Karpas-422 (cell line): ENCODE data around the gene GDPD5. TPM values are rescaled to one million over a fixed set of nuclear protein-coding genes. Genes with fewer than 3 reads are reported as not detected.
A peak's percentile ranks its signal among the peaks of the same experiment; 100 is the strongest.

Experiments
- DNase-seq: peaks from one replicate; pipeline ENCODE4 v3.0.0-alpha.2; 2015
- H2AFZ ChIP-seq: fragments of 200-600 bp; sonication (generic); 2 replicates; pipeline ENCODE4 v1.6.1; 2014; ENCODE audit warnings: antibody characterized with exemption, low read length, mixed read lengths
- H3K27ac ChIP-seq: fragments of 200-600 bp; sonication (generic); 2 replicates; pipeline ENCODE4 v1.5.1; 2014; ENCODE audit warnings: mild to moderate bottlenecking, low read length, moderate library complexity
- H3K27me3 ChIP-seq: fragments of 200-600 bp; sonication (generic); 2 replicates; pipeline ENCODE4 v1.6.1; 2014; ENCODE audit warnings: low read length, mixed read lengths
- H3K36me3 ChIP-seq: fragments of 200-600 bp; sonication (generic); 2 replicates; pipeline ENCODE4 v1.6.1; 2014; ENCODE audit warnings: low read length, mixed read lengths; ENCODE audit not compliant: insufficient read depth
- H3K4me1 ChIP-seq: fragments of 200-600 bp; sonication (generic); 2 replicates; pipeline ENCODE4 v1.6.1; 2014; ENCODE audit warnings: mild to moderate bottlenecking, low read length, mixed read lengths
- H3K4me2 ChIP-seq: fragments of 200-600 bp; sonication (generic); 2 replicates; pipeline ENCODE4 v1.6.1; 2014; ENCODE audit warnings: low read length, low read depth, mild to moderate bottlenecking; ENCODE audit not compliant: poor library complexity, severe bottlenecking
- H3K4me3 ChIP-seq: fragments of 200-600 bp; sonication (generic); 2 replicates; pipeline ENCODE4 v1.5.1; 2014; ENCODE audit warnings: mild to moderate bottlenecking, antibody characterized with exemption, low read length, mixed read lengths
- H3K79me2 ChIP-seq: fragments of 200-600 bp; sonication (generic); 2 replicates; pipeline ENCODE4 v1.6.1; 2014; ENCODE audit warnings: mild to moderate bottlenecking, low read length, mixed read lengths
- H3K9ac ChIP-seq: fragments of 200-600 bp; sonication (generic); 2 replicates; pipeline ENCODE4 v1.6.0; 2014; ENCODE audit warnings: low read length
- H3K9me2 ChIP-seq: fragments of 200-600 bp; sonication (generic), shearing (Covaris generic); replicated peaks from 2 replicates; pipeline ENCODE4 v1.6.0; 2014; ENCODE audit warnings: mild to moderate bottlenecking, low read length, moderate library complexity; ENCODE audit not compliant: insufficient read depth
- H3K9me3 ChIP-seq: fragments of 300-700, 200-600 bp; sonication (generic); 2 replicates; pipeline ENCODE4 v1.6.1; 2014; ENCODE audit warnings: low read length, mixed read lengths
- H4K20me1 ChIP-seq: fragments of 200-600 bp; sonication (generic); 2 replicates; pipeline ENCODE4 v1.6.1; 2014; ENCODE audit warnings: mild to moderate bottlenecking, antibody characterized with exemption, low read length, low read depth; ENCODE audit not compliant: insufficient read depth
- total RNA-seq: library from RNA; depleted of rRNA; stranded (reverse); fragments of >200 nt; shearing (Covaris generic); gene quantifications from 2 replicates; pipeline ENCODE4 v1.2.3, GENCODE V29; 2014; ENCODE audit warnings: low replicate concordance

GDPD5 gene
- total RNA-seq, 1 experiment from 2014 or later: 137 TPM

DNA sequence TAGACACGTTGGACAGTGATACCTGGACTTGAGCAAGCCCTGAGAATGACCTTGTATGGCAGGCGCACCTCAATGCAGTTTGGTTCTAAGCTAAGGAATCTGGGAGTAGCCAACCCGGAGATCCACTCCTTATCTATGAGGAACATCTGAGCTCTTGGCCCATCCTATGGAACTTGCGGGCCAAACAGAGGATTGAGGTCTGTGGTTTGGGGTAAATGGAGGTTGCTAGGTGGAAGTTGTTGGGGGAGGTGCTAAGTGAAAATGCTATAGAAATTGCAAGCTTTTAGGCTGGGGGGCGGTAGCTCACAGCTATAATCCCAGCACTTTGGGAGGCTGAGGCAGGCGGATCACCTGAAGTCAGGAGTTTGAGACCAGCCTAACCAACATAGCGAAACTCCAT lies 8.9 kb downstream of the GDPD5 start:
- H3K27ac ChIP-seq: peak overlapping the region; percentile 99
- peaks cover 99% of the 10 kb centered on the region for H3K79me2 ChIP-seq
- H2AFZ ChIP-seq: no peak overlapping the region
- no peaks in the 10 kb centered on the region for H3K9me3 ChIP-seq
- no peak for DNase-seq
- H3K27me3 ChIP-seq: no peaks in the 10 kb centered on the region
- H3K4me2 ChIP-seq: peak overlapping the region; percentile 53
- peaks cover 33% of the 10 kb centered on the region for H3K36me3 ChIP-seq
- H3K9me2 ChIP-seq: no peaks in the 10 kb centered on the region
- peaks cover 14% of the 10 kb centered on the region for H4K20me1 ChIP-seq
- H3K4me1 ChIP-seq: peaks cover 100% of the 10 kb centered on the region
- no peak overlapping the region for H3K4me3 ChIP-seq
- H3K9ac ChIP-seq: peak overlapping the region; percentile 53; the same call in 1 of the 2 replicates

- Histone ChIP-seq H3K9me3 (no peaks in the 10 kb centered on the region), H3K79me2 (peaks cover 99% of the 10 kb centered on the region), H3K4me1 (peaks cover 100% of the 10 kb centered on the region), H3K4me3 (peak overlapping the region; percentile 43; the same call in 1 of the 2 replicates), H3K27ac (peak overlapping the region; percentile 99), H3K36me3 (peaks cover 28% of the 10 kb centered on the region), H2AFZ (no peak overlapping the region), H3K4me2 (peak overlapping the region; percentile 53), H3K9me2 (no peaks in the 10 kb centered on the region), H4K20me1 (peaks cover 6% of the 10 kb centered on the region; the same call in 1 of the 2 replicates), H3K27me3 (no peaks in the 10 kb centered on the region), H3K9ac (peak overlapping the region; percentile 53)
- no peak for DNase-seq
Observed at GRCh38 chr11:75516140-75516539, 9.6 kb downstream of the GDPD5 start.

GRCh38 chr11:75514596-75514995 lies 11.1 kb downstream of the GDPD5 start:
- Histone ChIP-seq H3K4me2 (peak overlapping the region; percentile 53), H4K20me1 (no peaks in the 10 kb centered on the region; the same call in 1 of the 2 replicates), H3K4me1 (peaks cover 100% of the 10 kb centered on the region), H2AFZ (no peak overlapping the region), H3K9ac (peak overlapping the region; percentile 58), H3K9me2 (no peaks in the 10 kb centered on the region), H3K36me3 (peaks cover 28% of the 10 kb centered on the region), H3K27me3 (no peaks in the 10 kb centered on the region), H3K79me2 (peaks cover 97% of the 10 kb centered on the region), H3K27ac (peak overlapping the region; percentile 99), H3K4me3 (peak overlapping the region; percentile 43; the same call in 1 of the 2 replicates), H3K9me3 (no peaks in the 10 kb centered on the region)
- peak; percentile 85 for DNase-seq

DNA sequence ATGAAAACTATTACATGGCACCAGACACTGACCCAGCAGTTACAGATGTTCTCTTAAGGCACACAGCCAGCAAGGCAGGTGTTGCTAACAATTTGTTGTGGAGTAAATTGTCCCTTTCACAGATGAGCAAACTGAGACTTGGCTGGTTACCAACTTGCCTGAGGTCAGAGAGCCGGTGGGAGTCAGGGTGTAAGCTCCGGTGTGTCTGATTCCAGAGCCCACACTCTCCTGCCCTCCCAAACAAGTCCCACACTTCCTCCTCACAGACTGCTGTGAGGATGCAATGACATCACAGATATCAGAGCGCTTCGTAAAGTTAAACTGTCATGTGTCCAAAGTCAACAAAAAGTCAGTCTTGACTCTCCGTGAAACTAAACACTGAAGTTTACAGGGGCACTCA lies 12.5 kb downstream of the GDPD5 start:
- no peaks in the 10 kb centered on the region for H3K9me3 ChIP-seq
- H3K27me3 ChIP-seq: no peaks in the 10 kb centered on the region
- no peak overlapping the region for H2AFZ ChIP-seq
- H4K20me1 ChIP-seq: no peaks in the 10 kb centered on the region
- H3K27ac ChIP-seq: peak overlapping the region; percentile 99
- H3K79me2 ChIP-seq: peaks cover 96% of the 10 kb centered on the region
- no peak for DNase-seq
- H3K9me2 ChIP-seq: no peaks in the 10 kb centered on the region
- peaks cover 28% of the 10 kb centered on the region for H3K36me3 ChIP-seq
- H3K4me2 ChIP-seq: peak overlapping the region; percentile 53
- peaks cover 100% of the 10 kb centered on the region for H3K4me1 ChIP-seq
- no peak overlapping the region for H3K4me3 ChIP-seq
- H3K9ac ChIP-seq: peak overlapping the region; percentile 58

- H4K20me1 ChIP-seq: no peaks in the 10 kb centered on the region
- H2AFZ ChIP-seq: no peak overlapping the region
- H3K79me2 ChIP-seq: peaks cover 95% of the 10 kb centered on the region
- H3K27ac ChIP-seq: peak overlapping the region; percentile 99
- H3K9me2 ChIP-seq: no peaks in the 10 kb centered on the region
- peaks cover 22% of the 10 kb centered on the region; the same call in 1 of the 2 replicates for H3K36me3 ChIP-seq
- H3K27me3 ChIP-seq: no peaks in the 10 kb centered on the region
- no peak for DNase-seq
- peak overlapping the region; percentile 45 for H3K4me2 ChIP-seq
- peak overlapping the region; percentile 54 for H3K9ac ChIP-seq
- H3K4me1 ChIP-seq: peaks cover 100% of the 10 kb centered on the region
- peak overlapping the region; percentile 6; the same call in 1 of the 2 replicates for H3K4me3 ChIP-seq
- H3K9me3 ChIP-seq: no peaks in the 10 kb centered on the region
Observed at GRCh38 chr11:75510723-75511019, 15.1 kb downstream of the GDPD5 start.

DNA sequence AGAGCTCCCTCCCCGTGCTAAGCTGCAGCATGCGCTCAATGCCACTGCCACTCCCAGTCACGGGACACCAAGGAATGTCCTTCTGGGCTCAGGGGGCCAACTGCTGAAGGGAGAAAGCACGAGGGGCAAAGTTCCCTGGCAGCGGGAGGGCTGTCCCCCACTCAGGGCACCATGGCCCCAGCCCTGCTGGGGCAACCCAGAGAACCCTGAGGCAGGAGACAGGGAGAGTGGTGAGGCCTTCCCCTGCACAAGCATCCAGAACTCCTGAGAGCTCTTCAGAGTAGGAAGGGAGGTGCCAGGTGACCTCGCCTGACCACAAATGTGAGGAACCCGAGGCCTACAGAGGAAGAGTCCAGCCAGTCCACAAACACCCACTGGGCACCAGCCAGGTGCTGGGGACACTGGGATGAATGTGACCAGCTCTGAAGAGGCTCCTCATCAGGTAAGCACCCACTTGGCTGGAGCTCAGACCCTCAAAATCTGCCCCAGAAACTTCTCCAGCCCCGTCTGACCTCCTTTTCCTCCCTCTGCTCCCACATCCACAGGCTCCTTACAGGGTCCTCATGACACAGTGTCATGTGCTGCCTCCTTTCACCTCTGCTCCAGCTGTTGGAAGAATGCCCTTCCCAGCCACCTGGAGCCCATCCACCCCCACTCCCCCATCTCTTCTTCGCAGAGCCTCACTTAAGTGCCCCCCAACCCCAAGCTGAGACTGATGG lies 15.6 kb downstream of the GDPD5 start:
- DNase-seq: no peak
- peaks cover 95% of the 10 kb centered on the region for H3K79me2 ChIP-seq
- peak overlapping the region; percentile 54 for H3K9ac ChIP-seq
- H3K4me1 ChIP-seq: peaks cover 100% of the 10 kb centered on the region
- peaks cover 22% of the 10 kb centered on the region; the same call in 1 of the 2 replicates for H3K36me3 ChIP-seq
- peak overlapping the region; percentile 45 for H3K4me2 ChIP-seq
- H3K27ac ChIP-seq: peak overlapping the region; percentile 99
- no peaks in the 10 kb centered on the region for H3K27me3 ChIP-seq
- peak overlapping the region; percentile 10; the same call in 1 of the 2 replicates for H3K4me3 ChIP-seq
- H3K9me3 ChIP-seq: no peaks in the 10 kb centered on the region
- no peaks in the 10 kb centered on the region for H4K20me1 ChIP-seq
- H3K9me2 ChIP-seq: no peaks in the 10 kb centered on the region
- H2AFZ ChIP-seq: no peak overlapping the region

GRCh38 chr11:75509020-75509720 lies 16.6 kb downstream of the GDPD5 start:
- H3K27ac ChIP-seq: peak overlapping the region; percentile 99
- no peaks in the 10 kb centered on the region for H3K27me3 ChIP-seq
- H3K9me3 ChIP-seq: no peaks in the 10 kb centered on the region
- peaks cover 86% of the 10 kb centered on the region for H3K79me2 ChIP-seq
- H2AFZ ChIP-seq: no peak overlapping the region
- no peaks in the 10 kb centered on the region for H4K20me1 ChIP-seq
- no peaks in the 10 kb centered on the region for H3K9me2 ChIP-seq
- peak overlapping the region; percentile 73 for H3K9ac ChIP-seq
- DNase-seq: peak; percentile 70
- H3K4me3 ChIP-seq: peak overlapping the region; percentile 60
- peak overlapping the region; percentile 72 for H3K4me2 ChIP-seq
- peaks cover 21% of the 10 kb centered on the region; the same call in 1 of the 2 replicates for H3K36me3 ChIP-seq
- peaks cover 100% of the 10 kb centered on the region for H3K4me1 ChIP-seq

DNA sequence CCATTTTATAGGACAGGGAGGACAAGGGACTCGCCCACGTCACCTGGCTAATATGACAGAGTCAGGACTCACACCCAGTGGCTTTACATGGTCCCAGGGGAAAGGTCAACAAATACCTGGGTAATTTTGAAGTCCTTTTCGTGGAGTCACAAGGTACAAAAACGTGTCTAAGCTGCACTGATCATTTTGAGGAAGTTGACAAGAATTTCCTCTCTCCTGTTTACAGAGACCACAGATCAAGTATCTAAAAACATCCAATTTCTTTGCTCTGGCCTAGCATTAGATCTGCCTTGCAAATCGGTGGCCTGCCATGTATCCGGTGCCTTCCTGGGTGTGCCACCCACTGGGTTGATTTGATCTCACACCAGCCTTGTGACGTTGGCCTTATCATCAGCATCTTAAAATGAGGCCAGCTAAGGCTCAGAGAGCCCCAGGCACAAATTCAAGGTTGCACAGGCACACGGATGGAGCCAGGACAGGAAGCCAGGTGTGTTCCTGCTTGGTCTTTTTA lies 17.6 kb downstream of the GDPD5 start:
- Histone ChIP-seq H3K27me3 (no peaks in the 10 kb centered on the region), H3K4me1 (peaks cover 100% of the 10 kb centered on the region), H2AFZ (no peak overlapping the region), H3K36me3 (peaks cover 10% of the 10 kb centered on the region; the same call in 1 of the 2 replicates), H3K79me2 (peaks cover 77% of the 10 kb centered on the region), H3K4me3 (peak overlapping the region; percentile 60), H3K4me2 (peak overlapping the region; percentile 72), H3K9me3 (no peaks in the 10 kb centered on the region), H3K9me2 (no peaks in the 10 kb centered on the region), H3K27ac (peak overlapping the region; percentile 99), H3K9ac (peak overlapping the region; percentile 73), H4K20me1 (no peaks in the 10 kb centered on the region)
- DNase-seq: peak; percentile 93
